HG02610 (cell line): ENCODE measurements around the gene C10orf95.
"Not testable (repeated sequence)": the region's sequence is repeated elsewhere in the genome, so short reads cannot be mapped to it uniquely, and the experiment has no call there.

Experiments used
- ATAC-seq: cut with Tn5 transposase; IDR thresholded peaks from one replicate; pipeline ENCODE4 v1.9.1; 2021; ENCODE audit warnings: mild to moderate bottlenecking, moderate library complexity; ENCODE audit not compliant: unreplicated experiment

Gene C10orf95

DNA sequence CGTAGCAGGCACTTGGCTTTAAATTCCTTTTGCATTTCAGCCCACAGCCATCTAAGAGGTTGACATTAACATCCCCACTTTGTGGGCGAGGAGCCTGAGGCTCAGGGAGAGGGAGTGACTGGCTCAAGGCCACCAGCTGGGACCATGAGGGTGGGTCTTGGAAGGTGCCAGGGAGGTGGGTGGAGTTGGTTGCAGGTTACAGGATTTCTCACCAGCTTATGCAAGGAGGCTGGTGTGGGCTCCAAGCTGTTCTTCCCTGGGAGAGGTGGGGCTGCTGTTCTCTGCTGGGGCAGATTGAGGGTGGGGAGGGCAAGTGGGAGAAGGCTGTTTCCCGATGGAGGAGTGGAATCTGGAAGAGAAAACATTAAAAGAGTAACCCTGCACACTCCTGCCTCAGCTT, 14.1 kb upstream of the C10orf95 start:
- no peak for ATAC-seq

DNA sequence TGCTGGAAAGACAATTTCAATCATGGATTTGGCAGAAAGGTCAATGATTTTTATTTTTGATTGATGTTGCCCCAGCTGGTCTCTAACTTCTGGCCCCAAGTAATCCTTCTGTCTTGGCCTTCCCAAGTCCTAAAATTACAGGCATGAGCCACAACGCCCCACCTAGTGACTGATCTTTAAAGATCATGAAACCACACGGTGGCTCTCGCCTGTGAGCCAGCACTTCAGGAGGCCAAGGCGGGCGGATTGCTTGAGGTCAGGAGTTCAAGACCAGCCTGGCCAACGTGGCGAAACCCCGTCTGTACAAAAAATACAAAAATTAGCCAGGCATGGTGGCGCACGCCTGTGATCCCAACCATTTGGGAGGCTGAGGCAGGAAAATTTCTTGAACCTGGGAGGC, 12.6 kb upstream of the C10orf95 start:
- no peak for ATAC-seq

DNA sequence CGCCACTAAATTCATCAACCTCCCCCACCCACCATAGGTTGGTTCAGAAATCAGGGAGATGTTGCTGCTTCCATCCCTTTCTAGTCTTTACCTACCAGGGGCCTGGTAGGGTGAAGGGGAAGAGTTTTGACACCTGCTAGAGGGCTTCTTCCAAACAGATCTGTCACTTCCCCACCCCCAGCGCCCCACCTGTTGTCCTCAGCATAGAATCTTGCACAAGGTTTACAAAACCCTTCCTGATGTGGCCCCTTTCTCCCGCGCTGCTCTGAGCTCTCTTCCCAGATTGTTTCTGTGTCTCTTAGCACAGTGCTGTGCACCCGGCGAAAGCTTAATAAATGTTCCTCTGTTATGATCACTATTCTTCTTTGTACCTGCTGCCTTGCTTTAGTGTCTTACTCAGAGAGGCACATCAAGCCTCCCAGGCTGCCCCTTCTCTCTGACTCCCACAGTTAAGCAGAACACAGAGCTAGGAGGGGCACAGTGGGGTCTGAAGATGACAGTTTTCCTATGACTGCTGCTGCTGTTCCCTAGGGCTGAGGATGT, 11.2 kb upstream of the C10orf95 start:
- no peak for ATAC-seq

DNA sequence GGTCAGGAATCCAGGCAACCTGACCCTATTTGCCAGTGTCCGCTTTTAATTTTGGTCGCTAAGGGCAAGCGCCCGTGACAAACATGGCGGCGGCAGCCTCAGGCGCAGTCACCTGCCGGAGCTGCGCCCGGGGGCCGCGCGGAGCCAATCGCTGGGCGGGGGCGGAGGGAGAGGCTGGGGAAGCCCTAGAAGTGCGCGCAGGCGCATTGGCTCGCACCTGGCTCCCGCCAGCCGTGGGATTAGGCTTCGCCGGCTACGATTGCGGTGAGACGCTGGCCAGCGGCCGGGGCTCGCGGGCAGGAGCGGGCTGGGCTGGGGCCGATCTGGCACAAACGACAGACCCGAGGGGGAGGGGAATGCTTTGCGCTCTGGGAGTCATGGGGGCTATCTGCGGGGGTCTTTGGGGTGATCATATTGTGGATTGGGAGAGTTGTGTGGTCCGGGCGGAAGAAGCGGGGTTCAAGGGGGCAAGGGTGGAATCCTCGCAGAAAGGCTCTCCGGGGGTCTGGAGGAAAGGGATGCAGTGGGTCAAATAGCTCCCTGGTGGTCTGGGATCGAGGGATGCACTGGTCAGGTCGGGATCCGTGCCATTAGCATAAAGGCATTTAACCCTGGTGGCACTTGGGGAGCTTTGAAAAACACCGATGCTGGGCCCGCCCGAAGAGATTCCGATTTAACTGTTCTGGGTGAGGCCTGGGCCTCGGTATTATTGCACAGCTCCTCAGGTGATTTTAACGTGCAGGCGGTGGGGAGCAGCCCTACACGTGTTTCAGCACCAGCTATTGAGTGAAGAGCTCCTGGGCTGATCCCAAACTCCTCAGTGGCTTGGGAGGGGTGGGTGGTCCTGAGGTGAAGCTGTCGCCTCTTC, 10.1 kb upstream of the C10orf95 start:
- peak; percentile 81 for ATAC-seq

DNA sequence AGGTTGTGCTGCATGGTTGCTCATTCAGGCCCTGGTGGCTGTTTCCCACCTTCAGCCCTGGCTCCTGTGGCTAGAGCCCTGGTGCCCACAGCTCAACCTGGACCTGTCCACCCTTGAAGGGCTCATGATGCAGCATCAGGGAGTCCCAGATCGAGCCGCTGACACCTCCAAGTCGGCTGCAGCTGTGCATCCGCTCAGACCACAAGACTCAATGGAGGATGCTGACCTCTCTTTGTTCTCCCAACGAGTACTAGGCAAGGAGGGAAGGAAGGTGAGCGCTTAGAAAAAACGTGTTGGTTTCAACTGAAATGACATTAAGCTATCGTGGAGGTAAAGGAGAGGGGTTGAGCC, 9.5 kb upstream of the C10orf95 start:
- no peak for ATAC-seq

DNA sequence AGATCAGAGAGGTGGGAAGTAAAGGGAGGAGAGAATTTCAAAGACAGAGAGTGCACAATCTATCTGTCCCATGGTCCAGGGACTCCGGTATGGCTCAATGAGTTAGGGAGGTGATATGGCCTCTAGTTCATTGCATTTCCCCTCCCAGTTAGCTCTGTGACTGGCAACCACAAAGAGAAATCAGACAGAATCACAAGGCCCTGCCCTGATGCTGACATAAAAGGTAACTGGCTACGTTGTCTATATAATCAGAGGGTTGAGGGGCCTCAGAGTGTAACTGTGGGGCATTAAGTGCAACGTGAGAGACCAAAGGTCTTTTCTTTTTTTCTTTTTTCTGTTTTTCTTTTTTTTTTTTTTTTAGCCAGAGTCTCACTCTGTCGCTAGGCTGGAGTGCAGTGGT, 7.3 kb upstream of the C10orf95 start:
- no peak for ATAC-seq

DNA sequence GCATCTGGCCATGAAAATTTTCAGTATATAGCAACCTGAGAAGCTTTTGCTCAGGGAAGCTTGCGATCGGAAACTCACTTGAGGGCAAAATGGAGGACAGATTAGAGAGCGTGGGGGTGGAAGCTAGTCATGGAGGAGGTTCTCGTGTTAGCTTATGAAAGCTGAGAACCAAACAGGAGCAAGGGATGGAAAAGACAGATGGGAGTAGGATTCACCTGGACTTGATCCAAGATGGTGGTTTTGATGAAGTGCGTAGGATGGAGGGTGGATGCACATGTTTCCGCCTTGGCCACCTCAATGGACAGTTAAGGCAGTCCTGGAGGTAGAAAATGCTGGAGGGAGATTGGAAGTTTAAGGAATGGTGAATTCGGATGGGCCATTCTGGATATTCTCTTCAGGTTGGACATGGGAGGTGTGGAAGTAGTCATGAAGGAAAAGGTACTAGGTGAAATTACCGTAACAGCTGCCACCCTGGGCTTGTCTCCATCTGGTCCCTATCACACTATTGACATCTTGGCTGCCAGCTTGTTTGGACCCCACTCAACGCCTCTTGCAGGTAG, 6.3 kb upstream of the C10orf95 start:
- ATAC-seq = no peak

DNA sequence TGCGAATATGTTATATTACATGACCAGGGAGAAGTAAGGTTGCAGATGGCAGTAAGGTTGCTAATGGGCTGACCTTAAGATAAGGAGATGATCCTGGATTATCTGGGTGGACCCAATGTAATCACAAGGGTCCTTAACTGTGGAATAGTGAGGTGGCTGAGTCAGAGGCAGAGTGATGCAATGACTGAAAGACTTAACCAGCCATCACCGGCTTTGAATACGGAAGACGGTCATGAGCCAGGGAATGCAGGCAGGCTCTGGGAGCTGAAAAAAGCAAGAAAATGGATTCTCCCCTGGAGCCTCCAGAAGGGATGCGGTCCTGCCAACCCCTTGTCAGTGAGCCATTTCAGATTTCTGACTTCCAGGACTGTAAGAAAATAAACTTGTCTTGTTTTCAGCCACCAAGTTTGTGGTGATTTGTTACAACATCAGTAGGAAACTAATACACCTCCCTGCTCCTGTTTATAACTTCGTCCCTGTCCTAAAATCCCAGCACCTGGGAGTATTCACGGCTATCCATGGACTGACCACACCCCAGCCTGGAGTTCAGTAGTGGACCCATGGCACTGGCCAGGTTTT, 4.6 kb upstream of the C10orf95 start:
- ATAC-seq = no peak

DNA sequence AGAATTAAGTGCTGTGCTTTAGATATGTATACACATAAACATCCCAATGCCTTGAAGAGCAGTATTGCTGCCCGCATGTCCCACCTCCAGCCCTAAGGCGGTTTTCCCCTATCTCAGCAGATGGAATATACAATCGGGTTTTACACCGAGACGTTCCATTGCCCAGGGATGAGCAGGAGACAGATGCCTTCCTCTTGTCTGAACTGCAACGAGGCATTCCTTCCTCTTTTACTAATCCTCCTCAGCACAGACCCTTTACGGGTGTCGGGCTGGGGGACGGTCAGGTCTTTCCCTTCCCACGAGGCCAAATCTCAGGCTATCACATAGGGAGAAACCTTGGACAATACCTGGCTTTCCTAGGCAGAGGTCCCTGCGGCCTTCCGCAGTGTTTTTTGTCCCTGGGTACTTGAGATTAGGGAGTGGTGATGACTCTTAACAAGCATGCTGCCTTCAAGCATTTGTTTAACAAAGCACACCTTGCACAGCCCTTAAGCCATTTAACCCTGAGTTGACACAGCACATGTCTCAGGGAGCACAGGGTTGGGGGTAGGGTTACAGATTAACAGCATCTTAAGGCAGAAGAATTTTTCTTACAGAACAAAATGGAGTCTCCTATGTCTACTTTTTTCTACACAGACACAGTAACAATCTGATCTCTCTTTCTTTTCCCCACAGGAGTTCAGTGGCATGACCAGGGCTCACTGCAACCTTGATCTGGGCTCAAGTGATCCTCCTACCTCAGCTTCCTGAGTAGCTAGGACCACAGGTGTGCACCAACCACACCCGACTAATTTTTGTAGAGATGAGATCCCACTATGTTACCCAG, 3.5 kb upstream of the C10orf95 start:
- ATAC-seq = not testable (repeated sequence)

DNA sequence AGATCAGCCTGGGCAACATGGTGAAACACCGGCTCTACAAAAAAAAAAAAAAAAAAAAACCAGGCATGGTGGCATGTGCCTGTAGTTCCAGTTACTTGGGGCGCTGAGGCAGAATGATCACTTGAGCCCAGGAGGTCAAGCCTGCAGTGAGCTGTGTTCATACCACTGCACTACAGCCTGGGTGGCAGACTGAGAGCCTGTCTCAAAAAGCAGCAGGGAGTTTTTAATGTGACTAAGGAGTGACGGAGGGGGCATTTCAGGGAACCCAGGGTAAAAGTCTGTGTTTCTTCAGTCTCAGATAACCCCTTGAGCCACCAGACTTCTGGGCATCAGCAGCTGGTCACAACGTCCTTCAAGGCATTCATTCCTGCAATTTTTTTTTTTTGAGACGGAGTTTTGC, 2.2 kb upstream of the C10orf95 start:
- ATAC-seq = no peak

DNA sequence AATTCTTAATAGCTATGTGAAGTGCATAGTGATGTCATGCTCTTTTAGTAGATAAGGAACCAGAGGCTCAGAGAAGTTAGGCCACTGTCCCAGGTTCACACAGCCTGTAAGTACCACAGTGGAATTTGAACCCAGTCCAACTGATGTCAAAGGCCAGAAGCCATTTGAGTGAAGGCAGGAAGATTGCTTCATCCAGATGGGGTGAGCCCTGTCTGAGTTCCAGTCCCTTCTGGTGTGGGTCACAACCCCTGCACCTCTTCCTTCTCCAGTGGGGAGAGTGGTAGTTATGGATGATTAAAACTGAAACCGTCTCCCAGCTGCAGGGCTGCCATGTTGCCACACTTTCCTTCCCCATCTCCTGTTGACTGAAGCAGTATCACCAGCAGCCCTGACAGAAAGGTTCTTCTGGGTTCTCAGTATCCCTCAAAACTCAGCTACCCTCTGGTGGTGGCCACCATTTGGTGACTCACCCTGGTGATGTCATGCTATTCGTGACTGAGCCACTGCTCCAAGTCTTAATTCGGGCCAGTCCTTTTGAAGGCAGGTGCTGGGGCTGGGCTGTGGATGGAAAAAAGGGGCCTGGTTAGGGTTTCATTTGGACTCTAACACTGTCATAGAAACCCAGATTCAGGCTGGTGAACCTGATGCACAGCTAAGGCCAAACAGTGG, 1.5 kb upstream of the C10orf95 start:
- ATAC-seq = no peak

DNA sequence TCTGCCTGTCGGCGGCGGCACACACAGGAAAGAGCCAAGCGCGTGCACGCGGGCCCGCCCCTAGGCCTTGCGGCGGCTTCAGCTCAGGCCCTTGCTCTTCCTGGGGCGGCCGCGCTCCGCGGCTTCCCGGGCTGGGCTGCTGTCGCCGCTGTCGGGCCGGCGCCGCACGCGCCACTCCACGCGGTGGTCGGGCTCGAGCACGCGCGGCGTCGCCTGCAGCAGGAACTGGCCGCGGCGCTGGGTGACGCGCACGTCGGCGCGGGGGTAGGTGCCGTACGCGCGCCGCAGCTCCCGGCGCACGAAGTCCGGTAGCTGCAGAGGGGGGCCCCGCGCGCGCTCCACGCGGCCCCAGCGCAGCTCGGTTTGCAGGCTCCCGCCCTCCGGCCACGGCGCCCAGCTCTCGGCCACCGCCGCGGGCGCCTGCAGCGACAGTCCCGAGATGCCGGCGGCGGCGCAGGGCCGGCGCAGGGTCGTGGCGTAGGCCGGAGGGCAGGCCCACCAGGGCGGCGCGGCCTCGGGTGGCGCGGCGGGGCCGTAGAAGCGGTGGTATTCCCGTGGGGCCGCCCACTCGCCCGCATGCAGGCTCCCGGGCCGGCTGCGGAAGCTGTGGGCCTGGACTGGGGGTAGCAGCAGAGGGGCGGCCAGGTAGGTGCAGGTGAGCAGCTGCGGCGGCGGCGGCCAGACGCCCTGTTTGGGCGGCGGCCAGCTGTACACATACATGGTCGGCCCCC, 804 bp downstream of the C10orf95 start:
- peak; percentile 77 for ATAC-seq

DNA sequence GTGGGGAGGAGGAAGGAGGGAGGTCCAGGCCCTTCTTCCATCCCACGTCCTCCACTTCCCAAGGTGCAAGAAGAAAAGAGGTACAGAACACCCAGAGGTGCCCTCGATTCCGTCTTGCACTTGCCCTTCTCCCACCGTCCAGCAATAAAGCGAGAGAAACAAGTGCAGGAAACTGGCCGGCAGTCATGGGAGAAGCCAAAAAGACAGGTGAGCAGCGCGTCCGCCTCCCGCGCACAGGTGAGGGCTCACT, 1.3 kb downstream of the C10orf95 start:
- ATAC-seq = no peak

DNA sequence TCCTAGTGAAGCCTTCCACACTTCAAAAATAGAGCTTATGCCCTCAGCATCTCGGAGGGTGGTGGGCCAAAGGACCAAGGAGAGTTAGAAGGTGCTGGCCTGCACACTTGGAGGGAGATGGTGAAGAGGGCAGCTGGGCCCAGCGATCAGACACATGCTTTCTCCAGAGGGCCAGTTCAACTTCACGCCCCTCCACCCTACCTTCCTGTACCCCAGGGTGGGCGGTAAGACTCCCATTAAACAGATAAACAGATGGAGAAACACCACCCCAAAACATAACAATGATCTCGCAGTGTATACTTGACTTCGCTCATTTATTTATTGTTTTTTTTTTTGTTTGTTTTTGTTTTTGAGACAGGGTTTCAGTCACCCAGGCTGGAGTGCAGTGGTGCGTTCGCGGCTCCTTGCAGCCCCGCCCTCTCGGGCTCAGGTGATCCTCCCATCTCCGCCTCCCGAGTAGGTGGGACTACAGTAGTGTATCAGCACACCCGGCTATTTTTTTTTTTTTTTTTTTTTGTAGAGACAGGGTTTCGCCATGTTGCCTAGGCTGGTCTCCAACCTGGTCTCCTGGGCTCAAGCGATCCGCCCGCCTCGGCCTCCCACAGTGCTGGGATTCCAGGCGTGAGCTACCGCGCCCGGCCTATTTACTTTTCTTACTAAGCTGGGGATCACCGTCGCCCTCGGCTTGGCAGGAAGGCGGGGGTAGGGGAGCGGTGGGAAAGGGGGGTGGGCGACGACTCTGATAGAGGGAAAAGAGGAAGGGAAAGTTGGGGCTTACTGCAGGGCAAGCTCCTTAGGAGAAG, 1.8 kb downstream of the C10orf95 start:
- ATAC-seq = peak; percentile 58

DNA sequence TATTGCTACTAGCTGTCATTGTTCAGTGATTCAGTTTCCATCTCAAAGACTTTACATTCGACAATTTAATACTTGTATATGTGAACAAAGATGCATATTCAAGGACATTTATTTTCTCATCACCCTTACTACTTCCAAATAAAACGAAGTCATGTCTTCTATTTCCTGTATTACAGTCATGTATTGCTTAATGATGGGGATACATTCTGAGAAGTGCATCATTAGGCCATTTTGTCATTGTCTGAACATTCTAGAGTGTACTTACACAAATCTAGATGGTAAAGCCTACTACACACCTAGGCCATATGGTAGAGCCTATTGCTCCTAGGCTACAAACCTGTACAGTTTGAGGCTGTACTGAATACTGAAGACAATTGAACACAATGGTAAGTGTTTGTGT, 6.5 kb downstream of the C10orf95 start:
- ATAC-seq = no peak

DNA sequence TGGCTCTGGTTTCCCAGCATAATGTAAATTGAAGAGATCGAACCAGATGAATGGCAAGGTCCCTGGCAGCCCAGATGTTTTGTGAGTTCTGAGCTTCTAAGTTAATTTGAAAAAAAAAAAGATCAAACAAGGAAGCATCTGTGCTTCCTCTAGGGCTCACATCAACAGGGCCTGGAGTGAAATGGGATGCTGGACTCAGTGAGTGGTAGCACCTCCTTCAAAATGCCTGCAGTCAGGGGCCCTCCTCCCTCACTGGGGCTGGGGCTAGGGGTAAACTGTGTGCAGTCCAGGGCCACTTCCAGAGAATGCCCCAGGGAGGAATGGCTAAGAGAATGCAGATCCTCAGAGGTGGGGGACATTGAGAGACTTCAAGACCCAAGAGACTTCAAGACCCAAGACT, 13.0 kb downstream of the C10orf95 start:
- ATAC-seq = no peak

DNA sequence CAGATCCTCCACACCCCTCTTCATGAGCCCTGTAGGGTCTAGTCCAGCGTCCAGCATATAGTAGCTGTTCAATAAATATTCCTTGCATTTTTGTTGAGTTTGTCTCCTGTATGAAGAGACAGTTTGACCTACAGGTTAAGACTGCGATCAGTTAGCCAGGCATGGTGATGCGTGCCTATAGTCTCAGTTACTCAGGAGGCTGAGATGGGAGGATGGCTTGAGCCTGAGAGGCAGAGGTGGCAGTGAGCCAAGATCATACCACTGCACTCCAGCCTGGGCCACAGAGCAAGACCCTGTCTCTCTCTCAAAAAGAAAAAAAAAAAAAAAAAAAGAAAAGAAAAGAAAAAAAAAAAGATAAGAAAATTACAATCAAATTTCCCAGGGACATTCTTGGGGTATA, 13.8 kb downstream of the C10orf95 start:
- ATAC-seq = no peak

DNA sequence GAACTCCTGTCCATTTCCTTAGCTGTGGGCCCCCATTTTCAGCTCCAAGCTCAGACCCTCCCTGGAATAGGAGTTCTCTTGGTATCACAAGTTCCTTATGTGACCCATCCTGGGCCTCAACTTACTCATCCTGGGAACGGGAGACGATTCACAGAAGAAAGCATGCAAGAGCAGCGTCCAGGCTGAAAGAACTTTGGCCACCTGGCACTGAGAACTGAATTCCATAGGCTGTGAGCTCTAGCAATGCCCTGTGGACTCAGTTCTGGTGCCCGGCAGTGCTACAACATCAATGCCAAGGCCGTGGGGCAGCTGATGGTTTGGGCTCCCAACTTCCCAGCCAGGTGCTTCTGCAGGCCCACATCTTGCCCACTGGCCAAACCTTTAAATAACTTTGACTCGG, 15.0 kb downstream of the C10orf95 start:
- ATAC-seq = no peak

DNA sequence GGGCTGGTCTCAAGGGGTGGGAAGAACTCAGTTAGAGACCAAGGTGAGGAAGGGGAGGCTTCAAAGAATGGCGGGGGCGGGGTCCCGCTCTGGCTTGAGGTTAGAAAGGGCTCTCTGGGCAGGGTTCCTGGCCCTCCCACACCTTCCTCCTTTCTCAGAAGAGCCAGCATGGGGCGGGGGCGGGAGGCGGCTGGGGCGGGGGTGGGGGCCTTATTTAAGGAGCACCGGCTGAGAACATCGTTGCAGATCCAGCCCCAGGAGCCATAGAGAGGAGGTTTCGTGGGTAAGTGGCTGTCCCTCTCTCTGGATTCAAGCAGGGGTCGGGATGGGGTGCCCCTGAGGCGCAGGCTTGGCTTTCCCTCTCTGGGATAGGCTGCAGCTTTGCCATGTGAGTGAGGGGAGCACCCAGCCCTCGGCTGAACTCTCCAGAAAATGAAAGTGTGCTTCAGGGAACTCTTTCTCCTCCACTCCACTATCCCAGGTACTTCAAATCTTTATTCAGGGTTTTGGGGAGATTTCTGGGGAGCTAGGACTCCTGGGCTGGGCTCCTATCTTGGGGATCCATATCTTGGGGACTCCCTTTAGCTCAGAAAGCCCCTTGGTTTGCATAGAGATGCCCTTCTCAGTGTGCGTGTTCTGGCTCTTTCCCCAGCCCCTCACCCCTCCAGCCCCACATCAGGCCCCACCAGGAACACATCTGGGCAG, 15.7 kb downstream of the C10orf95 start:
- no peak for ATAC-seq
